ENCODE results near the gene TMEM100. TPM values are rescaled to one million over a fixed set of nuclear protein-coding genes. Genes with fewer than 3 reads are reported as not detected.

TMEM100 gene
- total RNA-seq (not detected in 2 replicates), polyA plus RNA-seq (0.05 TPM in 1 of 2 replicates, not detected in the other), polyA minus RNA-seq (not detected in 2 replicates), Bru-seq, nascent RNA (percentile 7 among the genes with signal in this experiment), BruChase-seq, experiment 1, labeled RNA remaining after a 6-hour chase (not detected), BruChase-seq, experiment 2, labeled RNA remaining after a 2-hour chase (not detected)
- 0.04 and 0.08 TPM in 2 replicates for polyA plus RNA-seq (2011; cell fraction: cytosol; rRNA removed)
- polyA plus RNA-seq (2011; cell fraction: nucleus; rRNA removed): 0.33 TPM in 1 of 2 replicates, not detected in the other
- polyA plus RNA-seq (2012): not detected in 2 replicates
- polyA minus RNA-seq (2011; cell fraction: cytosol; rRNA and poly(A)+ RNA removed): not detected
- polyA minus RNA-seq (2011; cell fraction: nucleus; rRNA and poly(A)+ RNA removed): not detected in 2 replicates
- long read RNA-seq: 0 reads

- no TSS peak for BruUV-seq (replicated peaks)
- Histone ChIP-seq H3K27me3 (ENCODE audit: control insufficient read depth in 2 of 2, insufficient read depth in 2 of 2, low read length in 2 of 2) (peaks cover 0 to 4% of the 10 kb centered on the region in 2 experiments), H2AFZ (ENCODE audit: low read depth, low read length) (peak within 1 kb of the TSS; percentile 37), H3K4me1 (ENCODE audit: control insufficient read depth, extremely low read depth, insufficient read depth, low read length) (peaks cover 8% of the 10 kb centered on the region), H3K9ac (replicated peaks; ENCODE audit: extremely low read depth, insufficient read depth, low read length) (no peak within 1 kb of the TSS), H3K4me2 (ENCODE audit: insufficient read depth, low read length) (peak within 1 kb of the TSS; percentile 63), H3K9me1 (replicated peaks; ENCODE audit: control insufficient read depth, extremely low read depth, insufficient read depth, low read length) (no peaks in the 10 kb centered on the region), H4K20me1 (replicated peaks; ENCODE audit: control insufficient read depth, extremely low read depth, insufficient read depth, low read length) (no peaks in the 10 kb centered on the region), H3K4me3 (replicated peaks in 1 of 3; ENCODE audit: insufficient read depth in 1 of 3, low read depth in 1 of 3, low read length in 3 of 3) (peak within 1 kb of the TSS in 1 of 3 experiments; percentile 19), H3K36me3 (ENCODE audit: control insufficient read depth in 2 of 2, extremely low read depth in 1 of 2, insufficient read depth in 2 of 2, low read length in 2 of 2) (no peaks in the 10 kb centered on the region), H3K9me3 (replicated peaks; ENCODE audit: control insufficient read depth, insufficient read depth, low read length) (no peaks in the 10 kb centered on the region), H3K27ac (ENCODE audit: insufficient read depth, low read depth, low read length) (no peak within 1 kb of the TSS), H3K79me2 (ENCODE audit: control insufficient read depth, insufficient read depth, low read length) (no peaks in the 10 kb centered on the region)
- FAIRE-seq: peak; percentile 35
- TF ChIP-seq POLR2A (IDR thresholded peaks at IDR 0.05; ENCODE audit: low read depth, low read length): no peak
- TF ChIP-seq EZH2 (IDR thresholded peaks at IDR 0.05; ENCODE audit: borderline replicate concordance, low read depth, low read length, severe bottlenecking): no peak
- TF ChIP-seq, protein P1, sequence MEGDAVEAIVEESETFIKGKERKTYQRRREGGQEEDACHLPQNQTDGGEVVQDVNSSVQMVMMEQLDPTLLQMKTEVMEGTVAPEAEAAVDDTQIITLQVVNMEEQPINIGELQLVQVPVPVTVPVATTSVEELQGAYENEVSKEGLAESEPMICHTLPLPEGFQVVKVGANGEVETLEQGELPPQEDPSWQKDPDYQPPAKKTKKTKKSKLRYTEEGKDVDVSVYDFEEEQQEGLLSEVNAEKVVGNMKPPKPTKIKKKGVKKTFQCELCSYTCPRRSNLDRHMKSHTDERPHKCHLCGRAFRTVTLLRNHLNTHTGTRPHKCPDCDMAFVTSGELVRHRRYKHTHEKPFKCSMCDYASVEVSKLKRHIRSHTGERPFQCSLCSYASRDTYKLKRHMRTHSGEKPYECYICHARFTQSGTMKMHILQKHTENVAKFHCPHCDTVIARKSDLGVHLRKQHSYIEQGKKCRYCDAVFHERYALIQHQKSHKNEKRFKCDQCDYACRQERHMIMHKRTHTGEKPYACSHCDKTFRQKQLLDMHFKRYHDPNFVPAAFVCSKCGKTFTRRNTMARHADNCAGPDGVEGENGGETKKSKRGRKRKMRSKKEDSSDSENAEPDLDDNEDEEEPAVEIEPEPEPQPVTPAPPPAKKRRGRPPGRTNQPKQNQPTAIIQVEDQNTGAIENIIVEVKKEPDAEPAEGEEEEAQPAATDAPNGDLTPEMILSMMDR (IDR thresholded peaks at IDR 0.05; ENCODE audit: extremely low read depth in 1 of 2, insufficient read depth in 1 of 2, low read depth in 1 of 2, low read length in 2 of 2): no peak
- TF ChIP-seq JUN (IDR thresholded peaks at IDR 0.05; ENCODE audit: borderline replicate concordance, insufficient read depth, insufficient read length, low read depth): peak; percentile 30
- no peak for TF ChIP-seq GATA2 (IDR thresholded peaks at IDR 0.05; ENCODE audit: insufficient read depth, insufficient read length, low read depth, low read length)
- no peak for TF ChIP-seq POLR2AphosphoS5 (IDR thresholded peaks at IDR 0.05; ENCODE audit: insufficient read depth, low read depth, low read length)
- TF ChIP-seq MYC (IDR thresholded peaks at IDR 0.05; ENCODE audit: low read depth, low read length): no peak
- peak; percentile 64 for TF ChIP-seq FOS (IDR thresholded peaks at IDR 0.05; ENCODE audit: borderline replicate concordance, insufficient read depth, low read length)
- TF ChIP-seq MAX (IDR thresholded peaks at IDR 0.05; ENCODE audit: insufficient read depth, insufficient read length): no peak
- ChIA-PET POLR2A (no interaction called here), CTCF (interaction anchor here (1.0 to 6.3 kb wide), 10 partner anchors 8 to 210 kb away, joined by 3 to 45 read pairs (median 4); partner anchors contain the start of gene PCTP)
- dilution Hi-C loops (cut with MboI; ENCODE audit: extremely low pct_ligation_motif_present, low sequenced_read_pairs): no loop called here
- DNase-seq (ENCODE audit: low read depth, low spot score): peak; percentile 73
- intact Hi-C loops (cut with micrococcal nuclease): no loop called here
These were observed at the start of gene TMEM100 for GRCh38 chr17:55722742-55723487. Gene TMEM100 (minus strand): TSS chr17:55722864. CDS start chr17:55721070, 1,794 bp downstream.

All from endothelial cell of umbilical vein (primary cell).